Measurements from ENCODE around the gene CENPP.

Gene CENPP

DNA sequence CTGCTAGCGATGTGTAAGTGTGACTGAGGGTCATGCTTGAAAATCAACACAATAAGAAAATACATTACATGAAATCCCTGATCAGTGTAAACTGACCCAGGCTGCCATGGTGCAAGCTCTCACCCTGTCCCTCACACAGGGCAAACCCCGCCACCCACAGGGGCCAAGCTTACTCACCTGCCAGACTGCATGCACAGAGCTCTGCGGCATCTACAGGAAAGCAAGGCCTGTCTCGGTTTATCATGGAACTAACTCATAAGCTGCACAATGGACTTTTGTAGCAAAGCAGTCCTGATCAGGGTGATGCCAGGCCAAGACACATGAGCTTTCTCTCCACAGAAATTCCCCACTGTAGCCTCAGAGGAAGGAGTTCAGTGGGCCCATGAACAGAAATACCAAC lies 334.5 kb downstream of the CENPP start:
- TF ChIP-seq CTCF (IDR thresholded peaks at IDR 0.05): no peak

GRCh38 chr9:92661127-92661526 lies 335.4 kb downstream of the CENPP start:
- TF ChIP-seq CTCF (IDR thresholded peaks at IDR 0.05): no peak

DNA sequence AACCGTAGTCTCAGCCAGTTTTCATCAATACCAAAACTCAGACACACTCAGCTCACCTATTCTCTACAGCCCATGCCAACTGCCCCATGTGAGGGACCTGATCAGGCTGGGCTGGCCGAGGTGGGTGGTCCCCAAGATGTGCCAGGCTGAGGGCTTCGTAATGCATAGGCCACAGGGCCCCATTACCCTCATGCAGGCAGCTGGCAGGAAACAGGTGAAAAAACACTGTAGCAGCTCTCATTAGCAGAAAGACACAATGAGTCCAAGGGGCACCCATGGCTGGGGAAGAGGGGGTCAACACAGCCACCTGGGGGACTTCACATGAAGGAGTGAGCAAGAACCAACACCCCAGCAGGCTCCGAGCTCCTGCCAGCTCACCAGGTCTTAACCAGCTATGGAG lies 336.0 kb downstream of the CENPP start:
- TF ChIP-seq CTCF (IDR thresholded peaks at IDR 0.05): no peak

GRCh38 chr9:92663126-92663525 lies 337.4 kb downstream of the CENPP start:
- TF ChIP-seq CTCF (IDR thresholded peaks at IDR 0.05): no peak

DNA sequence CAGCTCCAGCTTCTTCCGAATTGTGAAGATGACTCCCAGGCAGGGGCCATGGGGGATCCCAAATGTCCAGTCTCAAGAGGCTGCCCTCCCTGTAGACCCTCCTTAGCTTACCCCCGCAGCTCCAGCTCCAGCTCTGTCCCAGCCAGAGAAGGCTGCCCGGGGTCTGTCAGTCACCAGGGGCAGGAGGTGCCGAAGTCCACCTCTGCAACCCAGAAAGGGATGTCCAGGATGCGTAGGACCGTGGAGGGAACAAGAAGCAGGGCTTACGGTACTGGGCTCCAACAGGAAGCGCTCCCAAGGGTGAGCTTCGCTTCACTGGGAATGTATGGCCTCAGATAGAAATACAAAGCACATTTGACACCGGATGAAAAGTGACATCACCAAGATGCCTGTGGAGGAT lies 338.2 kb downstream of the CENPP start:
- TF ChIP-seq CTCF (IDR thresholded peaks at IDR 0.05): no peak

DNA sequence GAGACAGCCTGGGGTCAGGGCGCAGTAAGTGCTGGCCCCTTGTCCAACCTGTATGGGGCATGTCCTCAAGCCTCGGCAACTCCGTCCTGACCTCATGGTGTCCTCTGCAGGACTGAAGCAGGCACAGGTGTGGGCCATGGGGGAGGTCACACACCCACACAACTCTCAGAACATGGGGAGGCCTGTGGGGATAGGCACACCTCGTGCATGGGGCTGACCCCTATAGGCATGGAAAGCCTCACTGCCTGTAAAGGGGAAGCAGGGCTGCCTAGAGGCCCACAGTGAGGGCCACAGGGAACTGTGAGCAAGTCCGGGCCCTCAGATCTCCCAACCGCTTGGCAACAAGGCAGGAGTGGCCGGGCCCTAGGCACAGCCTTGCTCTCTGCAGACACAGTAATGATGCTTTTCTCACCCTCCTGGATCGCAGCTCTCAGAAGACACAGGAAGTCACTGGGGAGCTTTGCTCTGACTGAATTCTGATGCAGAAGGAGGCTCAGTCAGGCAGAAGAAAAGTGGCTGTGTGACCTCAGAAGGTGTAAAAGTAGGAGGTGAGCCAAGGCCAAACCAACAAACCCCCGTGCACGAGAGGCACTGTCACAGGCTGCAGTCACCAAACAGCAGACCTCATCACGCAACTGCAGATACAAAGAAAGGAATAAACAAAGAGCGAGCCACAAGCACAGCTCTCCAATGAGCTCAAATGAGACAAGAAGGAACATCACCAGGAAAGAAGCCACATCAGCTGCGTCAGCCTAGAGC lies 338.8 kb downstream of the CENPP start:
- no peak for TF ChIP-seq CTCF (IDR thresholded peaks at IDR 0.05)

- TF ChIP-seq CTCF (IDR thresholded peaks at IDR 0.05): no peak
These were observed 340.1 kb downstream of the CENPP start for GRCh38 chr9:92665836-92666235.

DNA sequence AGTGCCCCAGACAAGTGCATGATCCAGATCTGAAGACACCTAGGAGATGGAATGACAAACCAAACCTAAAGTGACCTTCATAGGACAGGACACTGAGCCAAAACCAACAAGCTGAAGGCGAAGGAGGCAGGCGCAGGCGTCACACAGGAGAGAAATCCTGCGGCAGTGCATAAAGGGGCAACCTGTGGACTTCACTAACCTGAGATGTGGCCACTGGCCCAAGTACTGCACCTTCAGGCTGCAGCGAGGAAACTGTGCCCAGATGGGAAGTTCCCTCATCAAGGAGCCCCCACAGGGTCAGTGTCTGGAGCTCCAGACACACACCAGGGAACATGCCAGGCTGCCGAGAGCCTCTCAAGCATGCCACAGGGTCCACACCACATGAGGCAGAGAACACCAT lies 340.5 kb downstream of the CENPP start:
- TF ChIP-seq CTCF (IDR thresholded peaks at IDR 0.05): no peak
